ENCODE measurements around the gene PYHIN1.

PYHIN1 gene

DNA sequence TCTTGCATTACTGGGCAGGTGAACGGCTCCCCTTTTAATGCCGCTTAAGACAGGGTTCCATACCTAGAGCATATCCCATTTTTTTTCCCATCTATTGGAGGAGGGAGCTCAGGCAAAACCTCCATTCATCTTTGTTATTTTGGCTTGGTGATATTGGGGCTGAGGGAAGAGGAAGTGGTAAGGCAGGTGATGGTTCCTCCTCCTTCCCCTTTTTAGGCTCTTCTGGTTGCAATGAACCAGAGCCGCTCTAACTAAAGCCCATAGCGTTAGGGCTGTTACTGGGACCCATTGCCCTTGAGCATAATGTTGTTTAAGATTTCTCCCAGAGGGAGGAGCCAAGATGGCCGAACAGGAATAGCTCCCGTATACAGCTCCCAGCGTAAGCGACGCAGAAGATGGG lies 21.1 kb downstream of the PYHIN1 start:
- Mint-ChIP-seq H3K27ac (no peak overlapping the region), H3K36me3 (ENCODE audit: low read depth) (peaks cover 18% of the 10 kb centered on the region), H3K9me3 (no peaks in the 10 kb centered on the region), H3K4me3 (no peak overlapping the region), H3K27me3 (peaks cover 3% of the 10 kb centered on the region), H3K4me1 (peaks cover 8% of the 10 kb centered on the region)
- ATAC-seq: no peak
- no peak for DNase-seq

DNA sequence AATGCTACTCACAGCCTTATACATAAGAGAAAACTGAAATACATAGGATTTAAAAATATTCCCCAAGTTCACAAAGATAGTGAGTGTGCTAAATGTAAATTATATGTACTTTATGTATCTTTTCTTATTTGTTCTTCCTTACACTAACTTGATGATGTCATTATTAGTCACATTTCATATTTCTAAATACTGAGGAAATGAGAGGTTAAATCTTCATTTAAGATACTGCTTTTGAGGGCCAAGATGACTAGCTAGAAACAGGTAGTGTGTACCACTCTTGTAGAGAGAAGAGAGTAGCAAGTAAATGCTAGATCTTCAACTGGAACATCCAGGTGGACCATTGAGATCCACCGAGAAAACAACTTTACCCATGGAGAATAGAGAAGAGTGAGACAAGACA lies 29.8 kb downstream of the PYHIN1 start:
- H3K27me3 Mint-ChIP-seq: peaks cover 2% of the 10 kb centered on the region
- DNase-seq (no peak), ATAC-seq (no peak)
- H3K4me3 Mint-ChIP-seq: no peak overlapping the region
- no peak overlapping the region for H3K27ac Mint-ChIP-seq
- H3K9me3 Mint-ChIP-seq: no peaks in the 10 kb centered on the region
- H3K4me1 Mint-ChIP-seq: peaks cover 4% of the 10 kb centered on the region
- peaks cover 2% of the 10 kb centered on the region for H3K36me3 Mint-ChIP-seq (ENCODE audit: low read depth)

DNA sequence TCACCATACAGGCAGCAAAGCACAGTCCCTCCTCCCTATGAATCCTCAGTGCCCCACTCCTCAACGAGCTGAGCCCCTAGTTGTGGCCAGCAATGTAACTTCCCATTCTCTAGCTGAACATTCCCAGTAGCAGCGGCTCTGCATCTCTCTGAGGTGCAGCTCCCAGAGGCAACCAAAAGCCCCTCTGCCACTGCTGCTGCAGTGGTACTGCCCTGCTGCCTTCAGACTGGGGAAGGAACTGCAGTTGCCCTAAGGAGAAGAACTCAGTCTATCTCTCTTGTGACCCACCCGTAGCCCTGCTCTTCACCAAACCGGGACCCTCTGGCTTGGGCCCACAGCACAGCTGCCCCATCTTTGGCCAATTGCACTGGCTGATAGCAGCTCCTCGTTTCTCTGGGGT lies 31.6 kb downstream of the PYHIN1 start:
- H3K27ac Mint-ChIP-seq: no peak overlapping the region
- DNase-seq: no peak
- no peak for ATAC-seq

DNA sequence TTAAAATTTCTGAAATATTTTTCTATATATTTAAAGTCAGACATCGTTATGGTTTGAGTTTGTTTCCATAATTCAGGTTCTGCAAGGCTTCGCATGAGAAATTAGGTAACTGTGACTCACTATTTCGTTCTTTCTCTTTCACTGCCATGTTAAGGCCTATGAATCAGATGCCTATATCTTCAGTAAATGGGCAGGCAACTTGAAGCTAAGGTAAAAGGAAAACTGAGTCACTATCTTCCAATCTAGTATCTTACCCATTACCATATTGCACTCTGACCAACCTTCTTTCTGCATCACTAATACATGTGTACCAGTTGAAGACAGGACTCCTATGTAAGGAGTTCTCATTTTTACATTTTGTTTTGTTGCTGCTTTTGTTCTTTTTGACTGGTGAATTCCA lies 37.8 kb downstream of the PYHIN1 start:
- peak overlapping the region; percentile 87 for H3K27ac Mint-ChIP-seq

More for the DNA sequence above, 31.6 kb downstream of the PYHIN1 start:
- Mint-ChIP-seq H3K27me3 (peaks cover 2% of the 10 kb centered on the region), H3K4me3 (no peak overlapping the region), H3K4me1 (peaks cover 7% of the 10 kb centered on the region), H3K9me3 (peaks cover 4% of the 10 kb centered on the region), H3K36me3 (ENCODE audit: low read depth) (peaks cover 2% of the 10 kb centered on the region)

DNA sequence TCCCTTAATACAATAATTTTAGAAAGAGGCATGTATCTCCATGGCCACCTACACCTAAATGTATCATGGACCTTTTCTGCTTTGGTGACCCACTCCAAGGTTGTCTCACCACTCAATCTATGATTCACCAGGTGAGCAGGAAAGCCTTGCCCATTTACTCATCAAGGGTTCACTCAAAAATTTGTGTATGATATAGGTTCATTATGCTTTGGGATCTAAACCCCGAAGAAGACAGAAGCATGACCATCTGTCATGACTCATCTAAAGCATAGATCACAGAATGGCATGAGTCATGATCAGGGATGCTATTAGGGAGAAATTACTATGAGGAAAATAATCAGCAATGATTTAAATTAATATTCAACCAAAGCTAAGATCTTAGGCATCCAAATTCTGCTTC lies 38.5 kb downstream of the PYHIN1 start:
- H3K4me1 Mint-ChIP-seq: peaks cover 31% of the 10 kb centered on the region
- ATAC-seq (peak; percentile 77), DNase-seq (no peak)
- H3K27me3 Mint-ChIP-seq: no peaks in the 10 kb centered on the region
- peaks cover 4% of the 10 kb centered on the region for H3K9me3 Mint-ChIP-seq
- H3K27ac Mint-ChIP-seq: peak overlapping the region; percentile 87
- peaks cover 4% of the 10 kb centered on the region for H3K36me3 Mint-ChIP-seq (ENCODE audit: low read depth)
- H3K4me3 Mint-ChIP-seq: peak overlapping the region; percentile 24

More for the DNA sequence above, 37.8 kb downstream of the PYHIN1 start:
- peaks cover 1% of the 10 kb centered on the region for H3K27me3 Mint-ChIP-seq
- H3K4me1 Mint-ChIP-seq: peaks cover 31% of the 10 kb centered on the region
- DNase-seq: no peak
- peak; percentile 96 for ATAC-seq
- H3K36me3 Mint-ChIP-seq (ENCODE audit: low read depth): peaks cover 4% of the 10 kb centered on the region
- H3K4me3 Mint-ChIP-seq: peak overlapping the region; percentile 24
- H3K9me3 Mint-ChIP-seq: peaks cover 4% of the 10 kb centered on the region

DNA sequence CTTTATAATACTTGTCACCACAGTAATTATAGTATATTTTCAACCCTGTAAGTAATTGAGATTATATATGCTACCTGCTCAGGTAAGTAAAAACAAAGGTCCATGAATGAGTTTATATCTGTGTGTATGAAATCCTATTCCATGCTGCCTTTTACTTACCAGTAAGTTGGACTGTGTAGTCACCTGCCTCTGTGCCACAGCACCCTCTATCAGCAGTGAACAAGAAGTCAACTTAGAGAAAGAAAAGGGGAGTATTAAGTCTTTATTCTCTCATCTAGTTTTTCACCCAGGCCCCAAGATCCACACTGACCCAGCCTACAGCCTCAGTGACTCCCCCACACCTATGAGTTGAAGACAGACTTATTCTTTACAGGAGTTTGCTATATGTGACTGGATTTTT lies 41.5 kb downstream of the PYHIN1 start:
- Mint-ChIP-seq H3K27me3 (no peaks in the 10 kb centered on the region), H3K27ac (no peak overlapping the region), H3K9me3 (no peaks in the 10 kb centered on the region), H3K4me1 (peaks cover 36% of the 10 kb centered on the region), H3K4me3 (no peak overlapping the region), H3K36me3 (ENCODE audit: low read depth) (peaks cover 6% of the 10 kb centered on the region)
- DNase-seq (no peak), ATAC-seq (no peak)

DNA sequence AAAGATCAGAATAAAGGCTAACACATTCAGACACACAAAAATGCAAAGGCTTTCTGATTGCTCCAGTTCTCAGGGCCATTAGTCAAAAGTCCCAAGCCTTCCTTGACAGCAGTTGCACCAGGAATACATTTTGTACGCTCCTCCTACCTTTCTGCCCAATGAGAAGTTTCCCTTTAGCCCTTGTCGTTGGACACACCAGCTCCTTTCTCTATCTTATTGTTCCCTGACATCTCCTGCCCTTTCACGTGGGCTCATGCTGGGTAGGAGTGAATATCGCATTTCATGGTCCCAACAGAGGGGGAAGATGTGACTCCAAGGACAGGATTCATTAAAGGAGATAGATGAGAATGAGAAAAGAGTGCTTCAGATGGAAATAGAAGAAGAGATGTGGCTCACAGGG lies 44.9 kb downstream of the PYHIN1 start:
- ATAC-seq (no peak), DNase-seq (no peak)
- Mint-ChIP-seq H3K27me3 (no peaks in the 10 kb centered on the region), H3K4me3 (no peak overlapping the region), H3K4me1 (peaks cover 25% of the 10 kb centered on the region), H3K36me3 (ENCODE audit: low read depth) (peaks cover 11% of the 10 kb centered on the region), H3K9me3 (peaks cover 4% of the 10 kb centered on the region), H3K27ac (no peak overlapping the region)

DNA sequence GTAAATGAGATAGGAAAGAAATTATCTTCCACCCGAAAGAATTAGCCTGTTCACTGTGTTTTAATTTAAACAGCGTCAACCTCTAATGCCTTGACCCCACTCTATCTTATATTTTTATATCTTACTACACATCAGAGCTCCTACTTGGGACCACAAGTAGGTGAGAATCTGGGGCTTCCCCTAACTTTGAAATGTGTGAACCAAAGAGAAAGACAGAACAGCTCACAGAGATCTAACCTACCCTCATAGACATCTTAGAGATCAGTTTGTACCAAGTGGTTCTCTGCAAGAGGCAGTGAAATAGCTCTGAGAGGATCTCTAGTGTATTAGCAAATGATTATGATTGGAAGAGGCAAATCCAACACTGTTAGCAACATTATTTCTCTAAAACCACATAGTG lies 47.4 kb downstream of the PYHIN1 start:
- Mint-ChIP-seq H3K27ac (no peak overlapping the region), H3K27me3 (peaks cover 2% of the 10 kb centered on the region), H3K36me3 (ENCODE audit: low read depth) (peaks cover 22% of the 10 kb centered on the region), H3K4me1 (peaks cover 16% of the 10 kb centered on the region), H3K9me3 (peaks cover 21% of the 10 kb centered on the region), H3K4me3 (no peak overlapping the region)
- no peak for DNase-seq
- ATAC-seq: peak; percentile 54

DNA sequence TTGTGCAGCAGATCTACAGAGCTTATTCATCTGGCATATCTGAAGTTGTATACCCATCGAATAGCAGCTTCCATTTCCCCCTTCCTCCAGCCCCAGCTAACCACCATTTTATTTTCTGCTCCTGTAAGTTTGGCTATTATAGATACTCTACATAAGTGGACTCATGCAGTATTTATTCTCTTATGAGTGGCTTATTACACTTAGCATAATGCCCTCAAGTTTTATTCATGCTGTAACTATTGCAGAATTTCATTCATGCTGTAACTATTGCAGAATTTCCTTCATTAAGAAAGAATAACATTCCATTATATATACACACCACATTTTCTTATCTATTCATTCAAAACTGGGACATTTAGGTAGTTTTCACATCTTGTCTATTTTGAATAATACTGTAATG lies 47.9 kb downstream of the PYHIN1 start:
- no peak for ATAC-seq

DNA sequence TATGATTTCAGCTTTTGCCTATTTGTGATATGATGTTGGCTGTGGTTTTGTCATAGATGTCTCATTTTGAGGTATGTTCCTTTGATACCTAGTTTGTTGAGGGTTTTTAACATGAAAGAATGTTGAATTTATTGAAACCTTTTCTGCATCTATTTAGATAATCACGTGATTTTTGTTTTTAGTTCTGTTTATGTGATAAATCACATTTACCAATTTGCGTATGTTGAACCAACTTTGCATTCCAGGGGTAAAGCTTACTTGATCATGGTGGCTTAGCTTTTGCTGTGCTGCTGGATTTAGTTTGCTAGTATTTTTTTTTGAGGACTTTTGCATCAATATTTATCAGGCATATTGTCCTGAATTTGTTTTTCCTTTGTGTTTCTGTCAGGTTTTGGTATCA lies 51.9 kb downstream of the PYHIN1 start:
- peaks cover 9% of the 10 kb centered on the region for H3K4me1 Mint-ChIP-seq
- ATAC-seq: no peak

More for the DNA sequence above, 47.9 kb downstream of the PYHIN1 start:
- peaks cover 2% of the 10 kb centered on the region for H3K27me3 Mint-ChIP-seq
- peaks cover 16% of the 10 kb centered on the region for H3K4me1 Mint-ChIP-seq
- no peak for DNase-seq
- no peak overlapping the region for H3K27ac Mint-ChIP-seq
- no peak overlapping the region for H3K4me3 Mint-ChIP-seq
- H3K36me3 Mint-ChIP-seq (ENCODE audit: low read depth): peaks cover 26% of the 10 kb centered on the region
- peaks cover 26% of the 10 kb centered on the region for H3K9me3 Mint-ChIP-seq

DNA sequence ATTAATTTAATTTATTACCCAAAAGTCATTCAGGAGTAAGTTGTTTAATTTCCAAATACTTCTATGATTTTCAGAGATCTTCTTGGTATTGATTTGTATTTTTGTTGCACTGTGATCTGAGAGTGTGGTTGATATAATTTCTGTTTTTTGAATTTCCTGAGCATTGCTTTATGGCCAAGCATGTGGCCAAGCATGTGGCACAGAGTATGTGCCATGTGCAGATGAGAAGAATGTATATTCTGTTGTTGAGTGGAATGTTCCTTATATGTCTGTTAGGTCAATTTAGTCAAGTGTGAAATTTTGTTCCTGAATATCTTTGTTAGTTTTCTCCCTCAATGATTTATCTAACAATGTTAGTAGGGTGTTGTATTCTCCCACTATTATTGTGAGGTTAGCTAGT lies 53.0 kb downstream of the PYHIN1 start:
- DNase-seq: no peak
- H3K36me3 Mint-ChIP-seq (ENCODE audit: low read depth): peaks cover 38% of the 10 kb centered on the region
- no peak overlapping the region for H3K27ac Mint-ChIP-seq
- H3K4me3 Mint-ChIP-seq: no peak overlapping the region
- ATAC-seq: no peak
- H3K27me3 Mint-ChIP-seq: peaks cover 5% of the 10 kb centered on the region
- H3K4me1 Mint-ChIP-seq: no peaks in the 10 kb centered on the region
- H3K9me3 Mint-ChIP-seq: peaks cover 35% of the 10 kb centered on the region

More for the DNA sequence above, 51.9 kb downstream of the PYHIN1 start:
- no peak overlapping the region for H3K27ac Mint-ChIP-seq
- no peak overlapping the region for H3K4me3 Mint-ChIP-seq
- peaks cover 38% of the 10 kb centered on the region for H3K36me3 Mint-ChIP-seq (ENCODE audit: low read depth)
- peaks cover 35% of the 10 kb centered on the region for H3K9me3 Mint-ChIP-seq
- no peak for DNase-seq
- H3K27me3 Mint-ChIP-seq: peaks cover 5% of the 10 kb centered on the region

- H3K4me3 Mint-ChIP-seq: no peak overlapping the region
- peaks cover 8% of the 10 kb centered on the region for H3K4me1 Mint-ChIP-seq
- no peak for DNase-seq
- ATAC-seq: no peak
- H3K9me3 Mint-ChIP-seq: peaks cover 29% of the 10 kb centered on the region
- H3K27ac Mint-ChIP-seq: no peak overlapping the region
- peaks cover 3% of the 10 kb centered on the region for H3K27me3 Mint-ChIP-seq
- H3K36me3 Mint-ChIP-seq (ENCODE audit: low read depth): peaks cover 30% of the 10 kb centered on the region
Observed at GRCh38 chr1:158989424-158989823, 58.1 kb downstream of the PYHIN1 start.

DNA sequence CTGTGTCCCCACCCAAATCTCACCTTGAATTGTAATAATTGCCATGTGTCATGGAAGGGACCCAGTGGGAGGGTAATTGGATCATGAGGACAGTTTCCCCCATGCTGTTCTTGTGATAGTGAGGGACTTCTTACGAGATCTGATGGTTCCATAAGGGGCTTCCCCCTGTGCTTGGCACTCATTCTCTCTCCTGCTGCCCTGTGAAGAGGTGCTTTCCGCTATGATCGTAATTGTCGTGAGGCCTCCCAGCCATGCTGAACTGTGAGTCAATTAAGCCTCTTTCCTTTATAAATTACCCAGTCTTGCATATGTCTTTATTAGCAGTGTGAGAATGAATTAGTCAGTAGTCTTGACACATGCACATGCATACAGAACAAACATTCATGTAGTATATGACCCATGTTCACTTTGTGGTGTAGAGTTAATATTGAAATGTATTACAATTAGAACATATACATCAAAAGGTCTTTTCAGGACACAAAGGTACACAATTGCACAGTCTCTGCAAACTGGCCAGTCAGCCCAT lies 61.5 kb downstream of the PYHIN1 start:
- Mint-ChIP-seq H3K4me1 (peaks cover 15% of the 10 kb centered on the region), H3K27me3 (no peaks in the 10 kb centered on the region), H3K4me3 (no peak overlapping the region), H3K27ac (no peak overlapping the region), H3K9me3 (peaks cover 23% of the 10 kb centered on the region), H3K36me3 (ENCODE audit: low read depth) (peaks cover 20% of the 10 kb centered on the region)
- ATAC-seq (peak; percentile 82), DNase-seq (no peak)

DNA sequence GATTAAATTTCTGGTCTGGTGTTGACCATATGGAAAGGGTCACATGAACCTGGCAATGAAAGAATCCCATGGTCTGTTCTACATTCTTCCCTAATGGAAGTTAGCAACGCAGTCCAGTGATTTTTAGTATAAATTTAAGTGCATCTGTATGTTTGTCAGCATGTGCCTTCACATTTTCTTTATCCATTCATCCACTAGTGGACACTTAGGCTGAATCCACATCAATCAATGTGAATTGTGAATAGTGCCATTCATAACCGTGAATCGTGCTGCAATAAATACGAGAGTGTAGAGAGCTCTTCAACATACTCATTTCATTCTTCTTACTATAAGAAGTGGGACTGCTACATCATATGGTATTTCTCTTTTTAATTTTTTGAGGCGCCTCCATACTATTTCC lies 65.6 kb downstream of the PYHIN1 start:
- ATAC-seq: no peak
- peaks cover 29% of the 10 kb centered on the region for H3K4me1 Mint-ChIP-seq

DNA sequence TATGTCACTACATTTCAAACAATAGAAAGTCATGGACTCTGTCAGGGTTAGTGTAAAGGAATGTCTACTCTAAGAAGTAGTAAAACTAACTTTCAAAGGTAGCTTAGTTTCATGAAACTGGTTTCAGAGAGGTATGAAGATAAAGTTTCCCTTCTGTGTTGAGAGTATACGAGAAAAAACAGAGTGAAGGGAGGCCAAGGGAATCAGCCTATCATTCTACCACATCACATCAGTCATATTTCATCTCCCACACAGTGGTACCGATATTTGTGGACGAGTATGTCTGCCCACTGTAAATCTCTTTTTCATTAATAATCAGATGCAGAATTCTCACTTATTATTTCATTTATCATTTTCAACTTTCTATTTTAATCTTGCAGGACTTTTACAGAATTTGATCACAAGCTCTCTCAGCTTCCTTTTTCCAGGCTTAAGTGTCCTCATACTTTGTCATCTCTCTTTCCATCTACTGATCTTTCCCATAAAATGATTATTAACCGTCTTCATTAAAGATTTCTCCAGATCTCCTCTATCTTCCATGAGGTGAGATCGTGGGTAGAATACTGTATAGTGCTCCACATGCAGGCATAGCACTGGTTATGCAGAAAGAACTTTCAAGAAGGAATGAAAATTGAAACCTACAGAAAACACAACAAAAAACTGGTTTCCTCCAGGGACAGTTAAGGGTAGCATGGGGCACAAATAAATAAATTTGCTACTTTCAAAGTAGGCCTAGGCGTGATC lies 66.9 kb downstream of the PYHIN1 start:
- Mint-ChIP-seq H3K36me3 (ENCODE audit: low read depth) (peaks cover 16% of the 10 kb centered on the region), H3K27ac (peak overlapping the region; percentile 36), H3K9me3 (peaks cover 6% of the 10 kb centered on the region), H3K27me3 (no peaks in the 10 kb centered on the region), H3K4me1 (peaks cover 21% of the 10 kb centered on the region), H3K4me3 (no peak overlapping the region)
- DNase-seq: no peak
- ATAC-seq: no peak

More for the DNA sequence above, 65.6 kb downstream of the PYHIN1 start:
- H3K27me3 Mint-ChIP-seq: no peaks in the 10 kb centered on the region
- no peak overlapping the region for H3K27ac Mint-ChIP-seq
- peaks cover 23% of the 10 kb centered on the region for H3K36me3 Mint-ChIP-seq (ENCODE audit: low read depth)
- no peak overlapping the region for H3K4me3 Mint-ChIP-seq
- DNase-seq: no peak
- H3K9me3 Mint-ChIP-seq: peaks cover 14% of the 10 kb centered on the region

All from activated naive CD8-positive, alpha-beta T cell treated with anti-CD3 and anti-CD28 coated beads, Interleukin-2, amount 50 U/mL, for 24 hours (primary cell).